ENCODE measurements around the gene MBD4. TPM values are rescaled to one million over a fixed set of nuclear protein-coding genes. Genes with fewer than 3 reads are reported as not detected.

Gene MBD4
- total RNA-seq, 1 experiment from 2014 or later, result 15.7 TPM

DNA sequence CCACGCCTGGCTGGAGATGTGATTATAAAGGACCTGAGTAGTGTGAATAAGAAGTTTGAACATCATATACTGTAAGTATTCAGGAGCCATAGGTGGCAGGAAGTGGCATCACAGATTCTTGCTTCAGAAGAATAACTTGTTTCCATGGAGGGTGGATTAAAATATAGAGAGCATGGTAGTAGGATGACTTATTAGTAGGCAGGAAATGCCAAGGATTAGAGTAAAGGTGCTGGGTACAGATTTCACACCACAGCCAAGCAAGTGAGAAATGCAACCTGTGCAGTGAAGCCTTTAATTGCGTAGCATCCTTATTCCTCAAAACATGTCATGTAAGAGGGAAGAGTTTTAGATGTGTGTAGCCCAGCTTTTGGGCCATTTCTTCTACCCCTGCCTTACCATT, 31.1 kb upstream of the MBD4 start:
- H3K79me2 ChIP-seq (ENCODE audit: insufficient read depth, low read length), result no peaks in the 10 kb centered on the region
- H3K4me1 ChIP-seq (ENCODE audit: control insufficient read depth in 1 of 2, insufficient read depth in 2 of 2, low read length in 2 of 2), result no peaks in the 10 kb centered on the region
- H3K9me2 ChIP-seq (ENCODE audit: insufficient read depth), result no peaks in the 10 kb centered on the region
- no peak overlapping the region for H3K9ac ChIP-seq (ENCODE audit: low read length)
- DNase-seq (ENCODE audit: low read depth, low spot score), result no peak
- no peak for TF ChIP-seq CEBPB (IDR thresholded peaks at IDR 0.05; ENCODE audit: low read depth)
- TF ChIP-seq, protein P1, sequence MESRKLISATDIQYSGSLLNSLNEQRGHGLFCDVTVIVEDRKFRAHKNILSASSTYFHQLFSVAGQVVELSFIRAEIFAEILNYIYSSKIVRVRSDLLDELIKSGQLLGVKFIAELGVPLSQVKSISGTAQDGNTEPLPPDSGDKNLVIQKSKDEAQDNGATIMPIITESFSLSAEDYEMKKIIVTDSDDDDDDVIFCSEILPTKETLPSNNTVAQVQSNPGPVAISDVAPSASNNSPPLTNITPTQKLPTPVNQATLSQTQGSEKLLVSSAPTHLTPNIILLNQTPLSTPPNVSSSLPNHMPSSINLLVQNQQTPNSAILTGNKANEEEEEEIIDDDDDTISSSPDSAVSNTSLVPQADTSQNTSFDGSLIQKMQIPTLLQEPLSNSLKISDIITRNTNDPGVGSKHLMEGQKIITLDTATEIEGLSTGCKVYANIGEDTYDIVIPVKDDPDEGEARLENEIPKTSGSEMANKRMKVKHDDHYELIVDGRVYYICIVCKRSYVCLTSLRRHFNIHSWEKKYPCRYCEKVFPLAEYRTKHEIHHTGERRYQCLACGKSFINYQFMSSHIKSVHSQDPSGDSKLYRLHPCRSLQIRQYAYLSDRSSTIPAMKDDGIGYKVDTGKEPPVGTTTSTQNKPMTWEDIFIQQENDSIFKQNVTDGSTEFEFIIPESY (IDR thresholded peaks at IDR 0.05; ENCODE audit: extremely low read depth, insufficient replicate concordance, low read length), result no peak
- 0 out of 4 replicates have a peak, but pooled peaks cover 2 to 11% of the 10 kb centered on the region in 2 experiments for H3K36me3 ChIP-seq (ENCODE audit: control insufficient read depth in 1 of 2, insufficient read depth in 2 of 2, low read length in 2 of 2)
- no peaks in the 10 kb centered on the region for H3K9me3 ChIP-seq (ENCODE audit: control insufficient read depth in 1 of 2, insufficient read depth in 1 of 2, low read depth in 1 of 2, low read length in 2 of 2)
- no peak overlapping the region for H2AFZ ChIP-seq (ENCODE audit: low read depth, low read length, poor library complexity, severe bottlenecking)
- ChIA-PET POLR2A (no interaction called here), CTCF (no interaction called here), RAD21 (ENCODE audit: low non-redundant PET in 1 of 2, low total read pairs in 2 of 2, uncharacterized antibody in 2 of 2, unreplicated experiment in 2 of 2) (no interaction called here)
- H4K20me1 ChIP-seq (ENCODE audit: insufficient read depth), result no peaks in the 10 kb centered on the region
- H3K4me2 ChIP-seq (ENCODE audit: low read length), result no peak overlapping the region
- no peak overlapping the region for H3K4me3 ChIP-seq (replicated peaks in 1 of 2; ENCODE audit: low read depth in 1 of 2, low read length in 2 of 2)
- H3K27ac ChIP-seq (ENCODE audit: low read depth, low read length), result no peak overlapping the region
- no TSS peak for BruUV-seq (replicated peaks)
- H3K27me3 ChIP-seq (ENCODE audit: insufficient read depth, low read length), result no peaks in the 10 kb centered on the region
- intact Hi-C loops (cut with micrococcal nuclease), result no loop called here
- no peak for ATAC-seq

DNA sequence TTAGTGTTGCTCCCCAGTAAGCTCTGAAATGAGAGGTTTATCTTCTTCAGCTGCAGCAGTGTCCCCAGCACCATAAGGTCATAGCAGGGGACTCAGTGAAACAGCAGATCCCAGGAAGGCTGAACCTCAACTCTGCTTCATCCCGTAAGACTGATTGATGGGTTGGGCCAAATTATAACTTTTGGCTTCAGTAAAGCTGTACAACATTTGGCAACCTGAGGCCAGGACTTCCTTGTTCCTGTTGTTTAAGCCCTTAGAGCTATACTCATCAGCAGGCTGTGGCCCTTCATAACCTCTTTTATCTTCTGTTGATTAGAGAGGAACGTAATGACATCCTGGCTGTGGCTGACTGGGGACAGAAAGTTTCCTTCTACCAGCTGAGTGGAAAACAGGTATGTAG, 29.3 kb upstream of the MBD4 start:
- intact Hi-C loops (cut with micrococcal nuclease), result no loop called here
- no peak overlapping the region for H3K27ac ChIP-seq (ENCODE audit: low read depth, low read length)
- no peaks in the 10 kb centered on the region for H3K27me3 ChIP-seq (ENCODE audit: insufficient read depth, low read length)
- no peak overlapping the region for H3K4me2 ChIP-seq (ENCODE audit: low read length)
- BruUV-seq (replicated peaks), result no TSS peak
- ATAC-seq, result no peak
- no peaks in the 10 kb centered on the region for H3K9me2 ChIP-seq (ENCODE audit: insufficient read depth)
- no peaks in the 10 kb centered on the region for H3K79me2 ChIP-seq (ENCODE audit: insufficient read depth, low read length)
- DNase-seq (ENCODE audit: low read depth, low spot score), result no peak
- H2AFZ ChIP-seq (ENCODE audit: low read depth, low read length, poor library complexity, severe bottlenecking), result no peak overlapping the region
- ChIA-PET POLR2A (no interaction called here), CTCF (interaction anchor here (1.1 kb wide), 1 partner anchor 86 kb away, joined by 3 read pairs; no protein-coding TSS in a partner anchor), RAD21 (ENCODE audit: low non-redundant PET in 1 of 2, low total read pairs in 2 of 2, uncharacterized antibody in 2 of 2, unreplicated experiment in 2 of 2) (no interaction called here)
- TF ChIP-seq EZH2phosphoT487 (IDR thresholded peaks at IDR 0.05; ENCODE audit: borderline replicate concordance) (no peak), EGR1 (IDR thresholded peaks at IDR 0.05; ENCODE audit: low read depth) (no peak), RAD21 (IDR thresholded peaks at IDR 0.05; ENCODE audit: low read depth) (no peak), SIN3A (IDR thresholded peaks at IDR 0.05; ENCODE audit: low read depth) (no peak), TCF7L2 (IDR thresholded peaks at IDR 0.05; ENCODE audit: borderline replicate concordance, extremely low read depth, insufficient read depth, insufficient read length) (no peak), CEBPB (IDR thresholded peaks at IDR 0.05; ENCODE audit: low read depth) (no peak), JUND (IDR thresholded peaks at IDR 0.05) (no peak), ZFX (IDR thresholded peaks at IDR 0.05) (no peak), FOSL1 (IDR thresholded peaks at IDR 0.05; ENCODE audit: low read depth) (no peak), ELF1 (IDR thresholded peaks at IDR 0.05; ENCODE audit: borderline replicate concordance, low read depth) (no peak), ZNF274 (IDR thresholded peaks at IDR 0.05; ENCODE audit: low read depth, low read length) (no peak), POLR2AphosphoS5 (IDR thresholded peaks at IDR 0.05; ENCODE audit: low read depth, low read length) (no peak)
- TF ChIP-seq, protein P1 (IDR thresholded peaks at IDR 0.05; ENCODE audit: extremely low read depth, insufficient replicate concordance, low read length), result no peak
- TF ChIP-seq, protein P2, sequence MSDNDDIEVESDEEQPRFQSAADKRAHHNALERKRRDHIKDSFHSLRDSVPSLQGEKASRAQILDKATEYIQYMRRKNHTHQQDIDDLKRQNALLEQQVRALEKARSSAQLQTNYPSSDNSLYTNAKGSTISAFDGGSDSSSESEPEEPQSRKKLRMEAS (IDR thresholded peaks at IDR 0.05), result no peak
- TF ChIP-seq, protein P3, sequence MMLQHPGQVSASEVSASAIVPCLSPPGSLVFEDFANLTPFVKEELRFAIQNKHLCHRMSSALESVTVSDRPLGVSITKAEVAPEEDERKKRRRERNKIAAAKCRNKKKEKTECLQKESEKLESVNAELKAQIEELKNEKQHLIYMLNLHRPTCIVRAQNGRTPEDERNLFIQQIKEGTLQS (IDR thresholded peaks at IDR 0.05), result no peak
- no peaks in the 10 kb centered on the region for H3K4me1 ChIP-seq (ENCODE audit: control insufficient read depth in 1 of 2, insufficient read depth in 2 of 2, low read length in 2 of 2)
- H4K20me1 ChIP-seq (ENCODE audit: insufficient read depth), result no peaks in the 10 kb centered on the region
- H3K9ac ChIP-seq (ENCODE audit: low read length), result no peak overlapping the region
- no peaks in the 10 kb centered on the region for H3K9me3 ChIP-seq (ENCODE audit: control insufficient read depth in 1 of 2, insufficient read depth in 1 of 2, low read depth in 1 of 2, low read length in 2 of 2)
- 0 out of 4 replicates have a peak, but pooled peaks cover 2 to 11% of the 10 kb centered on the region in 2 experiments for H3K36me3 ChIP-seq (ENCODE audit: control insufficient read depth in 1 of 2, insufficient read depth in 2 of 2, low read length in 2 of 2)
- no peak overlapping the region for H3K4me3 ChIP-seq (replicated peaks in 1 of 2; ENCODE audit: low read depth in 1 of 2, low read length in 2 of 2)

All from HCT116 (cell line).